HL-60/S4 treated with retinoic acid at 250 ng/mL for 4 days and 3 days (cell line): ENCODE measurements around the gene HIP1R.

Experiments
- in situ Hi-C: fragments of 300-500 bp; cut with MboI; formaldehyde crosslinking; loops from 2 replicates; pipeline ENCODE4 v1.7.0; 2022; ENCODE audit warnings: low sequenced_read_pairs

Gene HIP1R

DNA sequence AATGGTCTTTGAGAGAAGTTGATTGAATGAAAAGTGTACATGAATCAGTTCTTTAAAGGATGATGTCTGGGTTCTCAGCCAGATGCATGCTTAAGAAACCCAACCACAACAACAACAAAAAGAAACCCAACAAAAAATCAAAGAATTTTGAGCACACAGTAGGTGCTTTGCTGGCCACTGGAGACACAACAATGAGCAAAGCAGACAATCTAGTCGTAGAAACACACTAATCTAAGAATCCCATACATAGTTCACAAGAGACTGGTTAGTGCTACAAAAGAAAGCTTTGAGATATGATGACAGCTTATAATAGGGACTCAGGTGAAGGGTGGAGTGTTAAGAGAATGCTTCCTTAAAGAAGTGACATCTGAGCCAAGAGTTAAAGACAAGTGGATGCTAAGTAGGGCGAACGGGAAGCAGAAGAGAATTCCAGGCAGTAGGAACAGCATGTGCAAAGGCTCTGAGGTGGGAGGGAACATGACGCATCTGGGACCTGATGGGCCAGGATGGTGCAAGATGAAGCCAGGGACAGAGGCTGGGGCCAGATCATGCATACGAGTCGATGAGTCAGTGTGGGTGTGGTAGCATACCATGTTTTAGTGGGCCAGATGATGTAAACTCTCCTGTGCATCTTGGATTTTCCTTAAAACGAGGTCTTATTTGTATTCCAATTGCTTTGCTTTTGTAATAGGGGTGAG is 4.6 kb upstream of the HIP1R start:
- in situ Hi-C loops: loop anchor here (25.0 kb wide), 1 partner anchor 407 kb away; the partner anchor contains the start of genes MPHOSPH9 and MTRFR

DNA sequence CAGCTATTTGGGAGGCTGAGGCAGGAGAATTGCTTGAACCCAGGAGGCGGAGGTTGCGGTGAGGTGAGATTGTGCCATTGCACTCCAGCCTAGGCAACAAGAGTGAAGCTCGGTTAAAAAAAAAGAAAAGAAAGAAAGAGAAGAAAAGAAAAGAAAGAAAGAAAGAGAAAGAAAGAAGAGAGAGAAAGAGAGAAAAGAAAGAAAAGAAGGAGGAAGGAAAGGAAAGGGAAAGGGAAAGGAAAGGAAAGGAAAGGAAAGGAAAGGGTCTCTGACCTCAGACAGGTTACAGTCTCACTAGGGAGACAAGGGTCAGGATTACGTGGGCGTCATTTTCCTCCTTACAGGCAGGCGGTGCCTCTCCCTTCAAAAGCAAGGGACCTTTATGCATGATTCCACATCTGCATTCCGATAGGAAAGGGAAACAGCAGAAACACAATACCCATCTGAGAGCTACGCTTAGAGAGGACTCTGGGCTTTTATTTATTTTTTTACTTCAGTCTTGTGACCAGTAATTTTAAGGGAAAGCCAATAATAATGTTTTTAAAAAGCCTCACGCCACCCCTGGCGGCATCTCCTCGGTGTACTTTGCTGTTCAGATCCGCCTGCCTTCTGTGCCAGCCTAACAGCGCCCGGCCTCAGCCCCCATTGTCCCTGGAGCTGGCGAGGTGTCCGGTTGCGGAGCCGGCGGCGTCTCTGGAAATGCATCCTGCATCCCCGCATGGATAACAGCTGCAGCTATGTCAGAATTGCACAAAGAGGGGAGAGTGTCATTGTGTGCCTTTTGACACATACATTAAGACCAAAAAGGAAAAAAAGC is 945 bp upstream of the HIP1R start:
- in situ Hi-C loops: loop anchor here (25.0 kb wide), 1 partner anchor 403 kb away; the partner anchor contains the start of genes MPHOSPH9 and MTRFR

DNA sequence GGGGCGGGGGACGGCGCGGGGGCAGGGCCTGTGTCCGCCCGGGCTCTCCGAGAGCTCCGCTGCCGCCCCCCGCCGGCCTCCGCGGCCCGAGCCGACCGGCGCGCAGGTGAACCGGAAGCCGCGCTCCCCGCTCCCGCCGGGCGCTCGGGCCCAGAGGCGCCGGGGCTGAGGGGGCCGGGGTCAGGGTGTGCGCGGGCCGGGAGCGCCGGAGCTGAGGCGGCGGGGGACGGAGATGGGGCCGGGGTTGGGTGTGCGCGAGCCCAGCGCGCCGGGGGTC is 431 bp downstream of the HIP1R start:
- in situ Hi-C loops: loop anchor here (25.0 kb wide), 1 partner anchor 402 kb away; the partner anchor contains the start of genes MPHOSPH9 and MTRFR

DNA sequence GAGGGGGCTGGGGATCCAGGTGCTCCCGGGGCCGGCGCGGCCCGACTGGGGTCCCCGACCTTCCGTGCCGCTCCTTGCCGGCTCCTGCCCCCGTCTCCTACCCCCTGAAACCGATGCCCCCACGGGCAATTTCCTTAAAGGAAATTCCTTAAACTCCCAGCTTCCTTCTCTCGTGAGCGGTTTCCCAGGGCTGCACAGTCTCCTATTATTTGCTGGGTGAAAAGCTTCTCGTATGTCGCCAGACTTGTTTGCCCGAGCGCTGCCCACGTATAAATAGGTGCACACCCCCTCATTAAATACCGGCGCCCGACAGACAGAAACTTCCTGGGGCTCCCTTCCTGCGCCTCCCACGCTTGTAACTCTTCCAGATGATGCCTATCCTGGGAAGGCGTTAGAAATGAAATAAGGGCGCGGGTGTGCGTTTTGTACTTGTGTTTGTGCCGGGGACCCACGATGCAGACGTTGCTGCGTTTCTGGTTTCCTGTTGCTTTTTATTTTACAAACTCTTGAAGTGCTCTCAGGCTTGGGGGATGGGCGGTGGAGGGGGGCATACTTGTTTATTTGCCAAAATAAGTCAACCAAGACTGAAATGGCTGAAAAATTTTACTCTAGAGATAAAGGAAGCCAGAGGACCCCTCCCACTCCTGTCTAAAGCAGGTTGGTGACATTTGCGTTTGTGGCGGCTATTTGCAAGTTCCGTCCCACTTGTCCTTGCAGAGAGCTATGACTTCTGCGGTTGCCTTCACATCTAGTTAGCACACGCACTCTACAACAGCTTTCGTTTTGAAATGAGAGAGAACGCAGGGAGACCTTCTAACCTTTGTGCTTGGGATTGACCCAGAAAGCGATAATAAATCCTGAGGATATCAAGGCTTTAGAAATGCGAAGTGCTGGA is 1.0 kb downstream of the HIP1R start:
- in situ Hi-C loops: loop anchor here (25.0 kb wide), 1 partner anchor 401 kb away; the partner anchor contains the start of genes MPHOSPH9 and MTRFR

DNA sequence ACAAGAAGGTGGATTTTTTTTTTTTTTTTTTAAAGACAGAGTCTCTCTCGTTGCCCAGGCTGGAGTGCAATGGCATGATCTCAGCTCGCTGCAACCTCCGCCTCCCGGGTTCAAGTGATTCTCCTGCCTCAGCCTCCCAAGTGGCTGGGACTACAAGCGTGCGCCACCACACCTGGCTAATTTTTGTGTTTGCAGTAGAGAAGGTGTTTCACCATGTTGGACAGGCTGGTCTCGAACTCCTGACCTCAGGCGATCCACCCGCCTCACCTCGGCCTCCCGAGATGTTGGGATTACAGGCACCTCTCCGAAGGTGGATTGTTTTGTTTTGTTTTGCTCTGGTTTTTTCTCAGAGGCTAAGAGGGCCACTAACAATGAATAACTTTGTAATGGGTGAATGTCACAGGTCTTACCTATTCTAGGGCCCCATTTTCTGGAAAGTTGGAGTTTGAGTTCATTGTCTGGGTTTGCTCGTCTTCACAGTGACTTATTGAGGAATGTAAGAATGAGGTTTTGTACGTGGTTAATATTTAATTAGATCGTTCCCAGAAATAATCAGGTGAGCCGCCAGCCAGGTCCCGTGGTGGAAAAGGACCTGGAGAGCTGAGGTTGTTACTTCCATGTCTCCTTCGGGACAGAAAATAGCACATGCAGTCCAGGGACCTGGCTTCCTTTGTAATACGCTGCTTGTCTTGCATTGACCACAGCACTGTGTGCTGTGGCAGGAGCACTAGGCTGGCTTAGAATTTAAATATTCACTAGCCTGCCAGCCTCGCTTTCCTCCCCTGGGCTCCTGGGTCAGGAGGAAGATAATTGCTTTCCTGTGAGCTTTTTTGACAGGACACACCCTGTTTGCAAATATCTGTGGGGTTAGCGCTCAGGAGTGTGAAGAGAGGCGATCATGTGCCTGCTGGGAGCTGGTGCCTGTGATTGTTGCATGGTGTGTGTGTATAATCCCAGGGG is 2.3 kb downstream of the HIP1R start:
- in situ Hi-C loops: loop anchor here (25.0 kb wide), 1 partner anchor 400 kb away; the partner anchor contains the start of genes MPHOSPH9 and MTRFR

DNA sequence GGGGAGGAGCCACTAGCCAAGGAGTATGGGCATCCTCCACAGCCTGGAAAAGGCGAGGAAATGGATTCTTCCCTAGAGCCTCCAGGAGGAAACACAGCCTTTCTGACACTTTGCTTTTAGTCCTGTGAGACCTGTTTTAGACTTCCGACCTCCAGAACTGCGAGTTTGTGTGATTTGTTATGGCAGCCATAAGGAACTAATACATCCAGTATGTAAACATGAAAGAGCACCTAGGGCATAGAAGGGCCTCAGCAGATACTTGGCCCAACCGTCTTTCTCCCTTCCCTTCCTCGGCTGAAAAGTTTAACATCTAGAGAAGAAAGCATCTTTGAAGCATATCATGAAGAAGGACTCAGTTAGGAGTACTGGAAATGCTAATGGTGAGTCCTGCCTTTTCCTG is 3.6 kb downstream of the HIP1R start:
- in situ Hi-C loops: loop anchor here (25.0 kb wide), 1 partner anchor 398 kb away; the partner anchor contains the start of genes MPHOSPH9 and MTRFR

DNA sequence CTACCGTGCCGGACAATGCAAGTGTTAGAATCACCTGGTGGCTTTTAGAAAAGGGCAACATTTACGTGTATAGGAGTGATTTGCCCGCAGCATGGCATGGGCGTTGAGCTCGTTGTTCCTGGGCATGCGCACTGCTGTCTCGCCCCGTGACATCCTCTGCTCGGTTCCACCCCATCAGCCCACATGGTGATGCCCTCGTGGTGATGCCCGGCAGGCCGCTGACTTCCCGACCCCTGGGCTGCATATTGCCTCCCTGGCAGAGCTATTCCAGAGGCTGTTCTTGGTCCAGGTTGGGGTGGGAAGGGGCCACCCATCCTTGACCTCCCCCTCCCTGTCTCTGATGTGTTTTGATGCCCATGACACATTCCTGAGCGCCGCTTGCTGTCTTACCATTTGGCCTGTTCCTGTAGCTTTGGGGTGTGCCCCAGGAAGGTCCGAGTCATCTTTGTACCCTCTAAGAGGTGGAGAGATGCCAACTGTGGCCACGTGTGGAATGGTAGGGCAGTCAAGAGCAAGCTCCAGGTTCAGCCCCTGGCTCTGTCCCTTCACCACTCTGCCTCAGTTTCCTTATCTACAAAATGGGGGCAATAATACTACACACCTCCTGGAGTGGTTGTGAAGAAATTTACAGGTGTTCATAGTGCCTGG is 4.8 kb downstream of the HIP1R start:
- in situ Hi-C loops: loop anchor here (25.0 kb wide), 1 partner anchor 397 kb away; the partner anchor contains the start of genes MPHOSPH9 and MTRFR

DNA sequence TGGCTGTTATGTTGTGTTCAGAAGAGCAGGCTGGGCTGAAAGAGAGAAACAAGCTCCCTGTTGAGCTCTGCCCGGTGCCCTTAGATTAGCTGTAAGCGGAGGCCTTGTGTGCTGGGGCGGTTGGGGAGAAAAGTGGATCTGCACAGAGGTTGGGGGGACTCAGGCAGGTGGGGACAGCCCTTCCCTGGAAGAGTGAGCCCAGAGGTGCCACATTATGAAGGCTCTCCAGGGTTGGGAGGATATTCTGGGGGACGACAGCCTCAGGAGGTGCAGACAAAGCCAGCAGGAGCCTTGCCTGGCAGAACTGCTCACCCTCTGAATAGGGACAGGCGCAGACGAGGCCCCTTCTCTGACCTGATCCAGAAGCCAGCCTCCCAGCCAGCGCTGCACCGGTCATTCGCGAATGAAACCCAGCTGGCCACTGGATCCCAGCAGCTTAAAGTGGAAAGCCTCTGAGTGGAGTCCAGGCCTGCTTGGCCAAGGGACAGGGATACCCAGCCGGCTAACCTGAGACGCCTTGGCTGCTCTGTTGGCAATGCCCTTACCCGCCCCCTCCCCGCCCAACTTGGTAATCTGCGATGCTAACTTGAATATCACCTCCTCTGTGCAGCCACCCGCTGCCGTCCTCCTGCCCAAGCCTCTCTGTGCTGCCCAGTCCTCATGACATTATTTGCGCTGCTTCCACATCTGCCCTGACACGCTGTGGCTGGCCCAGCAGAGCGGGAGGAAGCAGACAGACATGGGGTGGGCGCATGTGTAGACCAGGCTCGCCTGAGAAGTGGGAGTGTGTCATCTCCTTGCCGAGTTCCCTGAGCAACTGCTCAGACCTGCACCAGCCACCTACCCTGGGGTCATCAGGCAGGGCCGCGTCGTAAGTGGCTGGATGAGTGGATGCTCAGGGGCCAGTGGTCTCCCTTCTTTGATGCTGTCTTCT is 5.6 kb downstream of the HIP1R start:
- in situ Hi-C loops: loop anchor here (25.0 kb wide), 1 partner anchor 396 kb away; the partner anchor contains the start of genes MPHOSPH9 and MTRFR

DNA sequence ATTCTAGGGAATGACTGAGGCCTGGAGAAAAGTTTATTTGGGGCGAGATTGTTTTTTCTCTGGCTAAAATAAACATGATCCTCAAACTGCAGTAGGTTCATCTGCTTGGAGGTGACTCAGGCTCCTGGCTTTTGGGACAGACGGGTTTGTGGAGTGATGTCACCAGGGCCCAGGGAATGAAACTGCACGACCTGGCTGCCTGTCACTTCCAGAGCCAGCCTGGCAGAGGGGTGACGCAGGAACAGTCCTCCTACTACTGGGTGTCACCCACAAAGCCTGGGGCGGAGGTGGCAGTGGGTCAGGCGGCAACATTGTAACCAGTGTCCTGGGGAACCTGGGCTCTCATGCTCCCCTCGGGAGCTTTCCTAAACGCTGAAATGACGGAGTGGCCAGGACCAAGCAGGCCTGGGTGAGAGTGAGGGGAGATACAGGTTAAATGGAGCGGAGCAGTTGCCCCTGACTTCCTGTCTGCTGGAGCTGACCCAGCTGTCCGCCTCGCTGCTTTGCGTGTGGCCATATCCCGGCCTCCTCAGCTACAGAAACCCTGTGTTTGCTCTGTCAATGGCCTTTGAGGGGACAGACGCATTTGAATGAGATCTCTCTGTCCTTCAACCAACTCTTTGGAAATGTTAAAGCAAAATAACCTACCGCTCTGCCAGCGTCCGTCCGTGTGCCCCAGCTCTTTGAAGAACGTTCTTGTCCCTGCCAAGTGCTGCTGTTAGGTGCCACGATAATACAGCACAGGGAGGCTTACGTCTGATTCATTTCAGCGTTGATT is 6.5 kb downstream of the HIP1R start:
- in situ Hi-C loops: loop anchor here (25.0 kb wide), 1 partner anchor 396 kb away; the partner anchor contains the start of genes MPHOSPH9 and MTRFR

DNA sequence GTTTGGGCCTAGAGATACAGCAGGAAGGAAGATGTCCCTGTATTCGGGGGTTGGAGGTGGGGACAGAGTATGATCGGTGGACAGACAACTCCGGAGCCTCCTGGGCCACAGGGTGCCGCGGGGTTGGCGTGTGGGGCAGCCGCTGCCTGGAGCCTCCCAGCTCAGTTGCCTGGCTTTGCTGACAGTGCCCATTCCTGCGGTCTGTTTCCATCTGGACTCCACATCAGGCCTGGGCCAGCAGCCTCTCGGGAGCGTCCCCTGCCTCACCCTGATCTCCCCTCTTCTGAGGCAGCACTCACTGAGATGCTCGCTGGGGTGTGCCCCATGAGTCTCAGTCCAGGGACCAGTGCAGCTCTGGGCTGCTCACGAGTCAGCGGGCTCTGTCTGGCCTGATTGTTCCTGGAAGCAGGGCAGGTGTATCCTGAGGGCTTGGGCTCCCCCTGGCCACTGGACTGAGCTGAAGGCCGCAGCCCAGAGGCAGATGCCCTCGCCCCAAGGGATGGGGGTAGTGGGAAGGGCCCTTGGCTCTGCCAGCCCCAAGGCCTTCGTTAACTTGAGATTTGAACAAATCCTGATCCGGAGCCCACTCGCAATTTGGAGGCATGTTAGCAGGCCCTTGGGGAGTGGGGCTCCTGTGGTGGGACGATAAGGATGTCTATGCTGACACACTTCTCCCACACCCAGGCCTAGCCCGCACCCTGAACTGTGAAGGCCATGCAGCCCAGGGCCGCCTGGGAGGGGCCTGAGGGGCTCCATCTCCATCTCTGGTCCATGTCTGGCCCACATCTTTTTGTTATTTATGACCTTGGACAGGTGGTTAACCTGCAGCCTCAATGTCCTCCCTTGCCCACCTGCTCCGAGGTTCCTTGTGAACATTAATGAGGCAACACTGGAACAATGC is 7.5 kb downstream of the HIP1R start:
- in situ Hi-C loops: loop anchor here (25.0 kb wide), 1 partner anchor 395 kb away; the partner anchor contains the start of genes MPHOSPH9 and MTRFR

DNA sequence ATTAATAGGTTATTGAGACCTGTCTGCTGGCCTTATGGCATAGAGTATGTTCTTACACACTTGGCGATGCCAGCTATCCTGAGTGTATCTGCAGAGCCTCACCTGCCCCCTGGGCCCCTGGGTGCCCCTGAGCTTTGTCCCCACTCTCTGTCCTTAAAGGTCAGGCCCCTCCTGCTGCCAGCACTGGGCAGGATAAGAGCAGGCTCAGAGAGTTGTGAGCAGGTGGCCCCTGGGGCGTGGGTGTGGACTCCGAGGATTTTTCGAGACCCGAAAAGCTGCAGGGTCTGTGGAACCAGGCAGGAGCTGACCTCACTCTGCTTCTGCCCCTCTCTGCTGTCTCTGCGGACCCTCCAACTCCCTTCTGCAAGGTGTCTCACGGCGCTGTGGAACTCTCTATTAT is 8.2 kb downstream of the HIP1R start:
- in situ Hi-C loops: loop anchor here (25.0 kb wide), 1 partner anchor 394 kb away; the partner anchor contains the start of genes MPHOSPH9 and MTRFR

DNA sequence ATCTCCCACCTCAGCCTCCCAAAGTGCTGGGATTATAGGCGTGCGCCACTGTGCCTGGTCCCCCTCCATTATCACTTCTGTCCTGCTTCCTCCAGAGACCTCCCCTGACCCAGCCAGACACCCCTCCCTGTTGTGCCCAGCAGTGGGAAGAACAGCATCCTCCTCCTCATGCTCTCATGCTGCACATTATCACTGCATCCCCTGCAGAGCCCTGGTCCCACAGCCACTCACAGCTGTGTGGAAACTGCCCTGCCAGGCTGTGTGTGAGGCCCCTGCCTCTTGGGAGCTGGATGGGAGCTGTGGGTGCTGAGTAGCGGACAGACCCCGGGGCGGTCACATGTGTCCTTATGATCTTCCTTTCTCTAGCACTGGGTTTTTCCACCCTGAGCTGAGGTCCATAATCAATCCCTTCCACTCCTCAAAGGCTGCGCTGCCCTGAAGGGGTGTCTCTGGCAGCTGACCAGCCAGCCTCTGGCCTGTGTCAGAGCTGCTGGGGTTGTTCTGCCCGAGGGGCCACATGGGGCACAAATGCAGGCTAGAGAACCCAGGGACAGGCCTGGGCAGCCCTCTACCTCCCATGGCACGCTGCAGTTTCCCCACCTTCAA is 9.2 kb downstream of the HIP1R start:
- in situ Hi-C loops: loop anchor here (25.0 kb wide), 1 partner anchor 393 kb away; the partner anchor contains the start of genes MPHOSPH9 and MTRFR

DNA sequence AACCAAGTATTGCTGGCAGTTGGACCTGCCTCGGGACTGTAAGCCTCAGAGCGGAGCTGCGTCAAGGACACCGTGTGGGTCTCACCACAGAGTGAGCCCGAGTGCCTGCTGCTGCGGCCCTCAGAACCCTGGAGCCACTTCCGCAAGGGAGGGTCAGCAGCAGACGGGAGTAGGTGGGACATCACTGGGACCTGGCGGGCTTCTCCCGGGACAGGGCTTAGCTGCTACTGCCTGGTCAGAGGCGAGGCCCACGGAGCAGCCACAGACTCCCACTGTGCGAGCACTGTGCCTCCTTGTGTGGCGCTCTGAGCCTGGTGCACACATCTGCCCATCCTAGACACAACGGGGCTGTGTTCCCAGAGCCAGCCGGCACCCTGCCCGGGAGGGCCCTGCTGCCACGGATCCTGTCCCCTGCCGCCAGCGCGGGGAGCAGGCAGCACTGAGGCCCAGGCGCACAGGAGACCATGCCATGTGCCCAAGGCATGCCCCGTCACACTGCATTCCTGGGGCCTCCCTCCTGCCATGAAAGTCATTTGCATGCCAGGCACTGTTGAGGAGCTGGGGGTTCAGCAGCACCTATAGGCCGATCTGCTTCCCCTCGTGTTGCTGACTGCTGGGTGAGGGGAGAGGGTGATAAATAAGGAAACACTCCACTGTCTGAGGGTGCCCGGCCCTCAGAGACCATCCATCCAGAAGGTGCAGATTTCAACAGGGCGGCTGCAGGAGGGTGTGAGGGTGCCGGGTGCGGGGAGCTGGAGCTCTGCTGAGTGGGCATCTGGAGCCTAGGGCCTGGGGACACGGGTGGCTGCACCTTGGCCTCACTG is 10.0 kb downstream of the HIP1R start:
- in situ Hi-C loops: loop anchor here (25.0 kb wide), 1 partner anchor 392 kb away; the partner anchor contains the start of genes MPHOSPH9 and MTRFR

DNA sequence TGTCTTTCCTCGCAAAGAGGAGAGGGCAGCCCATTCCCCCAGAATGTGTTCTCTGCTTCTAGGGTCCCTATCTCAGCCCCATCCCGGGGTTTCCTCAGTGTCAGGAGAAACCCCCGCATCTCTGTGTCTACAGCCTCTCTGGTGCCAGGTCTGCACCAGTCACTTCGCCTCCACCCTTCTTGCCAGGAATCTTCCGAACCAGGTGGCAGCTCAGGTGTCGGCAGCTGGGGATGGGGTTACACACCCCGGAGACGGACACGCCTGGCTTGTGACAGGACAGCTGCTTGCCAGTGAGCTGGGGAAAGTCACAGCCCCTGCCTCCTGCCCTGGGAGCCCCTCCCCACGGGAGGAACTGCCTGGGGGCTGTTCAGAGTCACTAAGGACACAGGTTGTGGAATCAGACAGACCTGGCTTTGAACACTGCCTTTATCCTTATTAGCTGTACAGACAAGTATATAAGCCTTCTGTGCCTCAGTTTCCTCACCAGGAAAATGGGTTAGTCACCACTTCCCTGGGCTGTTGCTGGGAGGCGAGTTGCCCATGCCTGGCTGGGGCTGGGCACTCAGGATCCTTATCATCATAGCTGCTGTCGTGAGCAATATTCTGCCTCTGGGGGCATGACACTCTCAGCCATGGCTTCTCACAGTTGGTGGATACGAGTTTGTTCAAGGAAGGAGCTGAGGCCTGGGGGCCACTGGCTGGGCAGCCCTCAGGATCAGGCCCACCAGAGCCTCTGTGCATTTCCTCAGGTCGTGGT is 10.8 kb downstream of the HIP1R start:
- in situ Hi-C loops: loop anchor here (25.0 kb wide), 1 partner anchor 391 kb away; the partner anchor contains the start of genes MPHOSPH9 and MTRFR
